Left ventricle myocardium inferior (tissue), 1 donor: Measurements from ENCODE around the gene PTGES3L. TPM values are rescaled to one million over a fixed set of nuclear protein-coding genes. Genes with fewer than 3 reads are reported as not detected.

Source experiments
- DNase-seq: peaks from one replicate; pipeline ENCODE4 v3.0.0-alpha.2; 2020
- H3K27ac ChIP-seq: fragments of 200-600 bp; replicated peaks from 2 replicates; pipeline ENCODE4 v1.8.0; 2021
- H3K27me3 ChIP-seq: fragments of 200-600 bp; 2 replicates; pipeline ENCODE4 v1.8.0; 2021; ENCODE audit warnings: low read depth
- H3K36me3 ChIP-seq: fragments of 200-600 bp; 2 replicates; pipeline ENCODE4 v1.8.0; 2021
- H3K4me1 ChIP-seq: fragments of 200-600 bp; 2 replicates; pipeline ENCODE4 v1.8.0; 2021
- H3K4me3 ChIP-seq: fragments of 200-600 bp; 2 replicates; pipeline ENCODE4 v1.8.0; 2021; ENCODE audit warnings: mild to moderate bottlenecking, moderate library complexity
- H3K9me3 ChIP-seq: fragments of 200-600 bp; replicated peaks from 2 replicates; pipeline ENCODE4 v1.8.0; 2021
- CTCF ChIP-seq: fragments of 200-600 bp; IDR thresholded peaks from 2 replicates; pipeline ENCODE4 v1.8.0; 2021; ENCODE audit warnings: antibody characterized with exemption, mild to moderate bottlenecking, borderline replicate concordance
- intact Hi-C: fragments of 100-400 bp; cut with micrococcal nuclease; formaldehyde crosslinking; loops from one replicate; pipeline ENCODE4 v1.11.0; 2022
- total RNA-seq: library from RNA; stranded (reverse); fragmentation: NEBNext Ultra II Directional; extraction: Animal tissue kit (Norgen Biotek cat#: 25700); gene quantifications from one replicate; pipeline ENCODE4 v1.2.1, GENCODE V29; 2021
- donor health status: DM: no; HTN: yes; CAD: no; lungs with severe emphysema.

Gene PTGES3L
- total RNA-seq, 1 donor from 2014 or later = 37.9 TPM

- Histone ChIP-seq H3K4me3 (no peak overlapping the region), H3K9me3 (no peaks in the 10 kb centered on the region), H3K36me3 (peaks cover 65% of the 10 kb centered on the region), H3K4me1 (no peaks in the 10 kb centered on the region), H3K27me3 (no peaks in the 10 kb centered on the region), H3K27ac (no peak overlapping the region)
- no peak for DNase-seq
- intact Hi-C loops = no loop called here
- TF ChIP-seq CTCF = no peak
These were observed 11.6 kb upstream of the PTGES3L start for GRCh38 chr17:42991471-42991870.

GRCh38 chr17:42989726-42990652 is 10.1 kb upstream of the PTGES3L start:
- peaks cover 78% of the 10 kb centered on the region for H3K36me3 ChIP-seq

GRCh38 chr17:42989141-42989540 is 9.3 kb upstream of the PTGES3L start:
- Histone ChIP-seq H3K4me3 (no peak overlapping the region), H3K36me3 (peaks cover 80% of the 10 kb centered on the region), H3K27ac (no peak overlapping the region), H3K27me3 (no peaks in the 10 kb centered on the region), H3K9me3 (no peaks in the 10 kb centered on the region), H3K4me1 (no peaks in the 10 kb centered on the region)
- no peak for DNase-seq
- intact Hi-C loops = no loop called here
- no peak for TF ChIP-seq CTCF

More at GRCh38 chr17:42989726-42990652, 10.1 kb upstream of the PTGES3L start:
- no peak for TF ChIP-seq CTCF
- intact Hi-C loops = no loop called here
- no peak for DNase-seq
- no peaks in the 10 kb centered on the region for H3K9me3 ChIP-seq
- no peak overlapping the region for H3K27ac ChIP-seq
- H3K4me3 ChIP-seq = no peak overlapping the region
- H3K4me1 ChIP-seq = no peaks in the 10 kb centered on the region
- no peaks in the 10 kb centered on the region for H3K27me3 ChIP-seq

- TF ChIP-seq CTCF = no peak
- Histone ChIP-seq H3K27me3 (no peaks in the 10 kb centered on the region), H3K4me3 (no peak overlapping the region), H3K27ac (no peak overlapping the region), H3K36me3 (peaks cover 47% of the 10 kb centered on the region), H3K4me1 (peaks cover 24% of the 10 kb centered on the region), H3K9me3 (no peaks in the 10 kb centered on the region)
- DNase-seq = no peak
- intact Hi-C loops = no loop called here
These were observed 5.3 kb upstream of the PTGES3L start for GRCh38 chr17:42985225-42985624.

- H3K27me3 ChIP-seq = no peaks in the 10 kb centered on the region
- no peak for DNase-seq
- no peak for TF ChIP-seq CTCF
- H3K4me1 ChIP-seq = peaks cover 38% of the 10 kb centered on the region
- H3K4me3 ChIP-seq = no peak overlapping the region
- no peak overlapping the region for H3K27ac ChIP-seq
- H3K9me3 ChIP-seq = no peaks in the 10 kb centered on the region
- intact Hi-C loops = no loop called here
- H3K36me3 ChIP-seq = peaks cover 18% of the 10 kb centered on the region
These were observed 2.4 kb upstream of the PTGES3L start for GRCh38 chr17:42982266-42982665.
